Osteocyte (in vitro differentiated cells): ENCODE measurements around the gene CDCA8. TPM values are rescaled to one million over a fixed set of nuclear protein-coding genes. Genes with fewer than 3 reads are reported as not detected.

Experiments used
- DNase-seq: peaks from one replicate; pipeline ENCODE4 v3.0.0; 2021; ENCODE audit warnings: mixed read lengths; ENCODE audit not compliant: unreplicated experiment; ENCODE audit errors: extremely low spot score
- H3K27ac Mint-ChIP-seq: one replicate; pipeline ENCODE4 v1.8.0; 2021; ENCODE audit warnings: mild to moderate bottlenecking, mixed read lengths; ENCODE audit not compliant: unreplicated experiment
- H3K27me3 Mint-ChIP-seq: one replicate; pipeline ENCODE4 v1.8.0; 2021; ENCODE audit warnings: mixed read lengths; ENCODE audit not compliant: unreplicated experiment
- H3K36me3 Mint-ChIP-seq: one replicate; pipeline ENCODE4 v1.8.0; 2021; ENCODE audit warnings: mixed read lengths; ENCODE audit not compliant: unreplicated experiment
- H3K4me1 Mint-ChIP-seq: one replicate; pipeline ENCODE4 v1.8.0; 2021; ENCODE audit warnings: mixed read lengths; ENCODE audit not compliant: unreplicated experiment
- H3K4me3 Mint-ChIP-seq: one replicate; pipeline ENCODE4 v1.8.0; 2021; ENCODE audit warnings: mild to moderate bottlenecking, moderate library complexity, mixed read lengths; ENCODE audit not compliant: unreplicated experiment
- H3K9me3 Mint-ChIP-seq: one replicate; pipeline ENCODE4 v1.8.0; 2021; ENCODE audit warnings: mixed read lengths; ENCODE audit not compliant: unreplicated experiment
- CTCF ChIP-seq: fragments of 200-600 bp; sonication (generic); IDR thresholded peaks from 2 replicates; pipeline ENCODE4 v1.5.0; 2021; ENCODE audit warnings: antibody characterized with exemption, mild to moderate bottlenecking, moderate library complexity
- long read RNA-seq: library from polyadenylated mRNA; unstranded; transcript quantifications from one replicate; pipeline ENCODE4 v2.0.0, GENCODE V29; 2021
- total RNA-seq: library from RNA; stranded (reverse); gene quantifications from 2 replicates; pipeline ENCODE4 v1.2.1, GENCODE V29; 2021

The CDCA8 gene
- total RNA-seq: 7.6 and 7.7 TPM in 2 replicates
- long read RNA-seq, transcript CDCA8-202 (10 exons, 2,469 nt): major isoform, 30 of 49 reads
- long read RNA-seq, transcript CDCA8-201 (11 exons, 2,303 nt): minor isoform, 13 of 49 reads
- long read RNA-seq, partial matches to known transcripts: 4 of 49 reads
- long read RNA-seq, other reads (novel, unspliced or antisense): 2 of 49 reads

- Mint-ChIP-seq H3K9me3 (no peaks in the 10 kb centered on the region), H3K4me3 (peak within 1 kb of the TSS; percentile 93), H3K27ac (peak within 1 kb of the TSS; percentile 96), H3K36me3 (peaks cover 6% of the 10 kb centered on the region), H3K4me1 (peaks cover 31% of the 10 kb centered on the region), H3K27me3 (no peaks in the 10 kb centered on the region)
- TF ChIP-seq CTCF: peak; percentile 76
- DNase-seq: peak; percentile 99
Observed at GRCh38 chr1:37692078-37692833, at the start of gene CDCA8. CDCA8 (plus strand) TSS chr1:37692516; CDS start chr1:37692691, 175 bp downstream.

GRCh38 chr1:37647281-37647680, 45.0 kb upstream of the CDCA8 start:
- H3K27ac Mint-ChIP-seq: no peak overlapping the region
- H3K9me3 Mint-ChIP-seq: no peaks in the 10 kb centered on the region
- H3K36me3 Mint-ChIP-seq: no peaks in the 10 kb centered on the region
- no peak for TF ChIP-seq CTCF
- H3K4me3 Mint-ChIP-seq: no peak overlapping the region
- peaks cover 18% of the 10 kb centered on the region for H3K27me3 Mint-ChIP-seq
- DNase-seq: no peak
- H3K4me1 Mint-ChIP-seq: no peaks in the 10 kb centered on the region

- no peaks in the 10 kb centered on the region for H3K36me3 Mint-ChIP-seq
- H3K27ac Mint-ChIP-seq: no peak overlapping the region
- H3K9me3 Mint-ChIP-seq: no peaks in the 10 kb centered on the region
- H3K4me3 Mint-ChIP-seq: no peak overlapping the region
- H3K4me1 Mint-ChIP-seq: no peaks in the 10 kb centered on the region
- no peak for DNase-seq
- H3K27me3 Mint-ChIP-seq: peaks cover 12% of the 10 kb centered on the region
- TF ChIP-seq CTCF: no peak
Observed at GRCh38 chr1:37650173-37650572, 42.1 kb upstream of the CDCA8 start.

- H3K27ac Mint-ChIP-seq: no peak overlapping the region
- no peak for DNase-seq
- H3K27me3 Mint-ChIP-seq: peaks cover 12% of the 10 kb centered on the region
- H3K9me3 Mint-ChIP-seq: no peaks in the 10 kb centered on the region
- H3K36me3 Mint-ChIP-seq: no peaks in the 10 kb centered on the region
- no peak for TF ChIP-seq CTCF
- no peak overlapping the region for H3K4me3 Mint-ChIP-seq
- no peaks in the 10 kb centered on the region for H3K4me1 Mint-ChIP-seq
Observed at GRCh38 chr1:37650721-37651120, 41.6 kb upstream of the CDCA8 start.

GRCh38 chr1:37651803-37652202, 40.5 kb upstream of the CDCA8 start:
- Mint-ChIP-seq H3K27me3 (peaks cover 12% of the 10 kb centered on the region), H3K9me3 (no peaks in the 10 kb centered on the region), H3K4me3 (no peak overlapping the region), H3K36me3 (no peaks in the 10 kb centered on the region), H3K27ac (no peak overlapping the region), H3K4me1 (no peaks in the 10 kb centered on the region)
- no peak for DNase-seq
- TF ChIP-seq CTCF: no peak
